Spleen (tissue), 7 donors: Measurements from ENCODE around the gene NANOS3.

ENCODE experiments used
- POLR2A ChIP-seq, 3 donors: fragments of 450-650 bp; IDR thresholded peaks; one replicate each; pipeline ENCODE4 v1.5.1; 2017; ENCODE audit warnings: antibody characterized with exemption in 3 of 3, mild to moderate bottlenecking in 1 of 3
- POLR2AphosphoS5 ChIP-seq, 3 donors: sonication (generic); formaldehyde crosslinking; IDR thresholded peaks; one replicate each; pipeline ENCODE4 v1.5.1; 2017; ENCODE audit warnings: antibody characterized with exemption in 3 of 3
- TF ChIP-seq, protein P1 (sequence below), 11 experiments: fragments of 200-600 bp in 7 of 11; fragments of 450-650 bp in 4 of 11; sonication (generic) in 4 of 11; IDR thresholded peaks in 8 of 11; conservative IDR thresholded peaks in 3 of 11; 1 replicate in 7 of 11; 2 replicates in 4 of 11; pipeline versions ENCODE4 v1.4.0 to v1.8.0; 2016 to 2021; ENCODE audit warnings: antibody characterized with exemption in 11 of 11, inconsistent platforms in 4 of 11, mild to moderate bottlenecking in 1 of 11
- donor health status: DM: no; HTN: no; CAD: no; lungs with moderate emphysema.
- donor health status: DM: no; HTN: no; CAD: no.
- donor health status: DM: no; HTN: no; CAD: no.

- TF ChIP-seq, protein P1, sequence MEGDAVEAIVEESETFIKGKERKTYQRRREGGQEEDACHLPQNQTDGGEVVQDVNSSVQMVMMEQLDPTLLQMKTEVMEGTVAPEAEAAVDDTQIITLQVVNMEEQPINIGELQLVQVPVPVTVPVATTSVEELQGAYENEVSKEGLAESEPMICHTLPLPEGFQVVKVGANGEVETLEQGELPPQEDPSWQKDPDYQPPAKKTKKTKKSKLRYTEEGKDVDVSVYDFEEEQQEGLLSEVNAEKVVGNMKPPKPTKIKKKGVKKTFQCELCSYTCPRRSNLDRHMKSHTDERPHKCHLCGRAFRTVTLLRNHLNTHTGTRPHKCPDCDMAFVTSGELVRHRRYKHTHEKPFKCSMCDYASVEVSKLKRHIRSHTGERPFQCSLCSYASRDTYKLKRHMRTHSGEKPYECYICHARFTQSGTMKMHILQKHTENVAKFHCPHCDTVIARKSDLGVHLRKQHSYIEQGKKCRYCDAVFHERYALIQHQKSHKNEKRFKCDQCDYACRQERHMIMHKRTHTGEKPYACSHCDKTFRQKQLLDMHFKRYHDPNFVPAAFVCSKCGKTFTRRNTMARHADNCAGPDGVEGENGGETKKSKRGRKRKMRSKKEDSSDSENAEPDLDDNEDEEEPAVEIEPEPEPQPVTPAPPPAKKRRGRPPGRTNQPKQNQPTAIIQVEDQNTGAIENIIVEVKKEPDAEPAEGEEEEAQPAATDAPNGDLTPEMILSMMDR (IDR thresholded peaks at IDR 0.05 in 8 of 11, conservative IDR thresholded peaks at IDR 0.05 in 3 of 11), result no peak
- no peak for TF ChIP-seq POLR2AphosphoS5 (IDR thresholded peaks at IDR 0.05)
- TF ChIP-seq POLR2A (IDR thresholded peaks at IDR 0.05), result no peak
These were observed 4.3 kb downstream of the NANOS3 start for GRCh38 chr19:13881251-13881691.
